SKM-1 (cell line): ENCODE data around the gene FRMD4A.

Experiments
- DNase-seq: peaks from one replicate; lab custom pipeline; 2025; ENCODE audit not compliant: unreplicated experiment; lab: John Stamatoyannopoulos, UW

FRMD4A gene

GRCh38 chr10:13994932-13995331 lies 335.8 kb downstream of the FRMD4A start:
- DNase-seq: no peak

- DNase-seq: no peak
These were observed 337.0 kb downstream of the FRMD4A start for GRCh38 chr10:13993673-13994089.

GRCh38 chr10:13993169-13993568 lies 337.6 kb downstream of the FRMD4A start:
- no peak for DNase-seq

GRCh38 chr10:13991353-13991752 lies 339.4 kb downstream of the FRMD4A start:
- no peak for DNase-seq

- DNase-seq: no peak
These were observed 339.8 kb downstream of the FRMD4A start for GRCh38 chr10:13990946-13991345.

GRCh38 chr10:13990392-13990805 lies 340.3 kb downstream of the FRMD4A start:
- no peak for DNase-seq

GRCh38 chr10:13989616-13990015 lies 341.1 kb downstream of the FRMD4A start:
- no peak for DNase-seq

GRCh38 chr10:13987446-13987845 lies 343.3 kb downstream of the FRMD4A start:
- DNase-seq: no peak

- no peak for DNase-seq
These were observed 346.0 kb downstream of the FRMD4A start for GRCh38 chr10:13984647-13985155.

- DNase-seq: no peak
These were observed 347.7 kb downstream of the FRMD4A start for GRCh38 chr10:13983035-13983434.

- DNase-seq: no peak
These were observed 352.1 kb downstream of the FRMD4A start for GRCh38 chr10:13978533-13979115.

- no peak for DNase-seq
These were observed 352.7 kb downstream of the FRMD4A start for GRCh38 chr10:13977861-13978532.

- DNase-seq: no peak
These were observed 357.0 kb downstream of the FRMD4A start for GRCh38 chr10:13973742-13974141.

- DNase-seq: no peak
These were observed 358.1 kb downstream of the FRMD4A start for GRCh38 chr10:13972609-13973008.

GRCh38 chr10:13971601-13972475 lies 358.9 kb downstream of the FRMD4A start:
- no peak for DNase-seq

GRCh38 chr10:13970957-13971353 lies 359.8 kb downstream of the FRMD4A start:
- no peak for DNase-seq

- DNase-seq: no peak
These were observed 360.3 kb downstream of the FRMD4A start for GRCh38 chr10:13970236-13970956.

- DNase-seq: no peak
These were observed 361.0 kb downstream of the FRMD4A start for GRCh38 chr10:13969792-13970140.

- DNase-seq: no peak
These were observed 361.5 kb downstream of the FRMD4A start for GRCh38 chr10:13969118-13969791.

GRCh38 chr10:13961853-13962252 lies 368.9 kb downstream of the FRMD4A start:
- DNase-seq: no peak

- no peak for DNase-seq
These were observed 369.6 kb downstream of the FRMD4A start for GRCh38 chr10:13961097-13961496.
